ENCODE measurements around the gene DGCR6.
"Not testable (repeated sequence)": the region's sequence is repeated elsewhere in the genome, so short reads cannot be mapped to it uniquely, and the experiment has no call there.

Gene DGCR6

DNA sequence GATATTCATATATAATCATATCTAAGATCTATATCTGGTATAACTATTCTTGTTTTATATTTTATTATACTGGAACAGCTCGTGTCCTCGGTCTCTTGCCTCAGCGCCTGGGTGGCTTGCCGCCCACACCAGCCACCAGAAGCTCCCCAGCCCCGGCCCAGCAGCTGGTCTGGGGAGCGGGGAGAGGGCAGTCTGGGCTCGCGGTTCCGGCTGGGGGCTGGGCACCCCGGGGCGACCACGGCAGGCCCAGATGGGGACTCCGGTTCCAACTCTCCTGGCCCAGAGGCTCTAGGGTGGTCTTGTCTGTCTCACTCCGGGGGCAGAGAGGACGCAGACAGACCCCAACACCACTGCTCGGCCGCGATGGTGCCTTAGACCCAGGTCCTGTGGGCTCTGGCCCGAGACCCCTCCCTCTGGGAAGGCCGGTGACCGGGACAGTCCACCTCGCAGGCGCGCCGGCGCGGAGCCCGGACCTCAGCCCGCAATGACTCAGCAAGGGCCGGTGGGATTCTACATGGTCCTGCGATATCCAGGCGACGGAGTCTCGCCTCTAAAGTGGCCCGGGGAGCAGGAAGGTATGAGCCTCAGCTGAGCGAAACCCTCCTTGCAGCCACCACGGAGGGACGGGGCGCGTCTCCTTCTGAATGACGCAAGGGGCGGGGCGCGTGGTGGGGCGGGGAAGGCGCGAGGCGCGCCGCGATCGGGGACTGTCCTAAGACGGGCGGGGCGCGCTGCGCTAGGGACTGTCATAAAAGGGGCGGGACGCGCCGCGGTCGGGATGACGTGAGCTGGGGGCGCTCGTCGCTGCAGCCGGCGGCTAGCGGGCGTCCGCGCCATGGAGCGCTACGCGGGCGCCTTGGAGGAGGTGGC is at the start of gene DGCR6:
DGCR6 (plus strand) TSS at position 781 of the 870 bp plus-strand sequence; CDS start at position 836, 55 bp downstream.
- DNase-seq (ENCODE audit: low read depth) = no peak

DNA sequence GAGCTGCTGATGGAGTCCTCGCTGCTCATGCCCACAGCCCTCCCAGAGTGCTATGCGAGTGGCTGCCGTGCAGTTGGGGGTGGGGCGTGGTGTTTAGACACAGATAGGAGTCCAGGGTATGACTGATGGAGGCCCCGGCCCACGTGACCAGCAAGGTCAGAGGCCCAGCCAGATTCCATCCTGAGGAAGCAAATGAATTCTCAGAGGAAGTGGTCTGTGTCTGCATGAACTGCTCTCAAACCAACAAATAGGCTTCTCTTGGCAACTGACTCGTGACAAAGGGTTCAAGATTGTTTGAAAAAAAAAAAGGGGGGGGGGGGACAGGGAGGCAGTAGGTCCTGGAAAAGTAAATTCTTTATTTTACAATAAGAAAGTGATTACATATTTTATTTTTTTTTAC is 46.8 kb upstream of the DGCR6 start:
- DNase-seq (ENCODE audit: low read depth) = peak; percentile 60

DNA sequence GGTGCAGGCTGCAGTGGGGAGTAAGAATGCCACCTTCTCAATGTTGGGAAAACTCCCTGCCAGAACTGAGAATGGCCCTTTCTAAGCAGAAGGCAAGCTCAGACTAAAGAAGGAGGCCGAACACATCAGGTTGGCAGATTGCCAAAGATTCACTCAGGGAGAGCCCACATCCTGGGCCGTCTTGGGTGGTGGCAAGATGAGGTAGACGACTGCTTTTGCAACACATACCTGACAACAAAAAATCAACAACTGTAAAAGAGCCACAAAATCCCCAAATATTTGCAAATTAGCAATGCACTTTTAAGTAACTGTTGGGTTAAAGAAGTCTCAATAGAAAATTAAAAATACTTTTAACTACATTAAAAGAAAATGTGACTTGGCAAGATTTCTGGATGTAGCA is 24.9 kb upstream of the DGCR6 start:
- DNase-seq (ENCODE audit: low read depth) = not testable (repeated sequence)

DNA sequence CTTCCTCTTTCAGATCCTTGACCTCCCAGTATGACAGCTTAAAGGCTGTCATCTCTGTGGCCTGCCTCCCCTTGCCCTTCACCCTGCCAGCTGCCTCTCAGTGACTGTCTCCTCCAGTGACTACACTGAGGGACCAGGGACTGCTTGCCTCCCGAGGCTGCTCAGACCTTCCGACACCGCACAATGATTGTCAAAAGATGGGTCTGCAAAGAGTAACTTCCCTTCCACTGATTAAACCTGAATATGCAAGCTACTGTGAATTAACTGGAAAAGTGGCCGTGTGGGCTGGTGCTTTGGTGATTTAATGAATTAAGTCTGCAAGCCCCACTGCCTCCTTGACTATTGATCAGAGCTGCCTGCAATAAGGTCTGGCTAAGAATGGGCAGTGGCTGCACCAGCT is 21.7 kb upstream of the DGCR6 start:
- not testable (repeated sequence) for DNase-seq (ENCODE audit: low read depth)

DNA sequence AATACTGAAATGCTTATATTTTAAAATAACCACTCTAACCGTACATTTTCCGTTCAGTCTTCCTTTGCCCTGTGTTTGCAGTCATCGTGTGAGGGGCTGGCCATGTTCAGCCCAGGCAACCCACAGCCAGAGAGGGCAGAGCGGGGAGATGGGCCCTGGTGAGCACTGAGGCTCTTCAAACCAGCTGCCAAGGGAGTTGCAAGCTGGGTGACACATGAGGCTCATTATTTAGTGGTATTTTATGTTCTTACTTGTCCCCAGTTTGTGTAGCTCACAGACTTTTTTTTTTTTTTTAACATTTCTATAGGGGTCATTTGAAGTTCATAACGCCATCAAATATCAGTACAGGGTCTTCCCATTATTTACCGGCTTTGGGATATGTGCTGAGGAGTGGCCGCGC is 18.0 kb upstream of the DGCR6 start:
- DNase-seq (ENCODE audit: low read depth) = no peak

DNA sequence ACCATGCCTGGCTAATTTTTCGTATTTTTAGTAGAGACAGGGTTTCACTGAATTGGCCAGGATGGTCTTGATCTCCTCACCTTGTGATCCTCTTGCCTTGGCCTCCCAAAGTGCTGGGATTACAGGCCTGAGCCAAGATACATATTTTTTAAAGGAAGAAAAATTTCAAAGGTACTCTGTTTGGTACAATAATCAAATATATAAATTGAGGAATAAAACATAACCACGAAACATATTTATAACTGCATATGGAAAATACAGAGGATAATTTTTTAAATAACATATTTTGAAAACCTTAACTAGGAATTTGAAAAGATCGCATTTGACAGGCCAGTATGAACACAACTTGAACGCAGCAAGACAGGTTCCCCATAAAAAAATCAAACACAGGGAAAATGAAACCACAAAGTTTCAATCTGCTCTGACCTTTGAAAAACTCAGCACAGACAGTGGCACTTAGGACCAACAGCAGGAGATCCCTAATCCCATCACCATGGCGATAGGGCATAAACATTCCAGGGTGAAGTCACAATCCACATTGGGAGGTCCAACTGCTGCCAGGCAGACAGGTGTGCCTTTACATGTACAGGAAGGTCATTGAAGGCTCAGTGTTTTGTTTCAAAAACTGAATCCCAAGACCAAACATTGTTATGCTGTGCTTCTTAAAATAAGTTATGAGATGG is 15.5 kb upstream of the DGCR6 start:
- DNase-seq (ENCODE audit: low read depth) = not testable (repeated sequence)

DNA sequence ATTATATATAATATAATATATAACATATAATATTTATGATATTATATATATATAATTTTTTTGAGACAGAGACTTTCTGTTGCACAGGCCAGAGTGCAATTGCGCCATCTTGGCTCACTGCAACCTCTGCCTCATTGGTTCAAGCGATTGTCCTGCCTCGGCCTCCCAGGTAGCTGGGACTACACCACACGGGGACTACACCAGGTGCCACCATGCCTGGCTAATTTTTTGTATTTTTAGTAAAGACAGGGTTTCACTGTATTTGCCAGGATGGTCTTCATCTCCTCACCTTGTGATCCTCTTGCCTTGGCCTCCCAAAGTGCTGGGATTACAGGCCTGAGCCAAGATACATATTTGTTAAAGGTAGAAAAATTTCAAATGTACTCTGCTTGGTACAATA is 12.3 kb upstream of the DGCR6 start:
- not testable (repeated sequence) for DNase-seq (ENCODE audit: low read depth)

DNA sequence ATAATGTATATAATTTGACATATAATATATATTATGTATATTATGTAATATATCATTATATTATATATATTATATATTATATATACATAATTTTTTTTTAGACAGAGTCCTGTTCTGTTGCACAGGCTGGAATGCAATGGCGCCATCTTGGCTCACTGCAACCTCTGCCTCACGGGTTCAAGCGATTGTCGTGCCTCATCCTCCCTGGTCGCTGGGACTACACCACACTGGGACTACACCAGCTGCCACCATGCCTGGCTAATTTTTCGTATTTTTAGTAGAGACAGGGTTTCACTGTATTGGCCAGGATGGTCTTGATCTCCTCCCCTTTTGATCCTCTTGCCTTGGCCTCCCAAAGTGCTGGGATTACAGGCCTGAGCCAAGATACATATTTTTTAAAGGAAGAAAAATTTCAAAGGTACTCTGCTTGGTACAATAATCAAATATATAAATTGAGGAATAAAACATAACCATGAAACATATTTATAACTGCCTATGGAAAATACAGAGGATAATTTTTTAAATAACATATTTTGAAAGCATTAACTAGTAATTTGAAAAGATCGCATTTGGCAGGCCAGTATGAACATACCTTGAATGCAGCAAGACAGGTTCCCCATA is 10.0 kb upstream of the DGCR6 start:
- DNase-seq (ENCODE audit: low read depth) = not testable (repeated sequence)

DNA sequence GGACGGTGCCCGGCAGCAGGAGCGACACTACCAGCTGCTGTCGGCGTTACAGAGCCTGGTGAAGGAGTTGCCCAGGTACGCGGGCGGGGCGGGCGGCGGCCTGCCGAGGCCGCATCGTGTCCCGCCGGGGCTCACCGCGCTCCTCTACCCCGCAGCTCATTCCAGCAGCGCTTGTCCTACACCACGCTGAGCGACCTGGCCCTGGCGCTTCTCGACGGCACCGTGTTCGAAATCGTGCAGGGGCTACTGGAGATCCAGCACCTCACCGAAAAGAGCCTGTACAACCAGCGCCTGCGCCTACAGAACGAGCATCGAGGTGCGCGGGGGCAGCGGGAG is 258 bp downstream of the DGCR6 start:
- not testable (repeated sequence) for DNase-seq (ENCODE audit: low read depth)

DNA sequence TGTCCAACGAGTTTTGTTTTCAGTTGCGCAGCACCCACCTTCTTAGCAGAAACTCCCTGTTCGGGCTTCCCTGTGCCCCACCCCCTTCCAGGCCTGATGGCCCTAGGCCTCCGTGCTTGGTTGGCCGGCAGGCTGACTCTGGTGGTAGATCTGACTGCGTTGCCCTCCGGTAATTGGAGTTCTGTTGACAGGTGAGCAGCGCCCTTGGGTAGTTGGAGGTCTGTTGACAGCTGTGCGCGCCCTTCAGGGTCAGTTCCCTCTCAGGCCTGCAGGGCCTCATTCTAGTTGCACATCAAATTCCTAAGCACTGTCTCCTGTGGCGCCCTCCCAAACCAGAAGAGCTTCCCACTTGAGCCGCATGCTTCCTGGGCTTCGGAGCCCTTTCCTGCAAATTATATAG is 776 bp downstream of the DGCR6 start:
- DNase-seq (ENCODE audit: low read depth) = no peak

DNA sequence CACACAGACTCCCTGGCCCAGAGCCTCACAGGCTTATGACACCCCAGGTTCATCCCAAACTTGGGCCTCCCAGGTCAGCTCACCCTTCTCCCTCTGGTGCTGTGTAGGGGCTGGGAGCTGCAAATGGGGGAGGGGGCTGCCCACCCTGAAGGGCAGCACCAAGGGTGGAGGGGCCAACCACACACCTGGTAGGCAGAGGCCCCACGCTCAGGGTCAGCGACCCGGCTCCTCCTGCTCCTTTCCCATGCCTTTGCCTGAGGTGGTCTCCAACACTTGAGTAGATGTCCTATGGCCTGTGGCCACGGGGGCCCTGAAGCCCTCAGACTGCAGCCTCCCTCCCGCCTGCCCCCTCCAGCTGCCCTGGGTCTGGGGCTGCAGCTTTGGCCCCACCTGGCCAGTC is 3.4 kb downstream of the DGCR6 start:
- DNase-seq (ENCODE audit: low read depth) = no peak

DNA sequence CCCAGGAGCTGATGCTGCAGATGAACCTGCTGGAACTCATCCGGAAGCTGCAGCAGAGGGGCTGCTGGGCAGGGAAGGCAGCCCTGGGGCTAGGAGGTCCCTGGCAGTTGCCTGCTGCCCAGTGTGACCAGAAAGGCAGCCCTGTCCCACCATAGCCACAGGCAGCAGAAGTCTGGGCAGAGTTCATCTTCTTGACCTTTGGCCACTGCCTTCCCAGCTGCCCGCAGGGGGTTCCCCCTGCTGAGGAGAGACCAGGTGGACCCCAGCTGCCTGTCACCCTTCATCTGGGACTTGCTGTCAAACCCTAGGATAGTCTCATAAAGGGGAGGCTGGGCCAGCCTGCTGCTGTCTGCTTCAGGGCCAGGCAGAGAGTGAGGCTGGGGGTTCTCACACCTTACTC is 5.4 kb downstream of the DGCR6 start:
- not testable (repeated sequence) for DNase-seq (ENCODE audit: low read depth)

DNA sequence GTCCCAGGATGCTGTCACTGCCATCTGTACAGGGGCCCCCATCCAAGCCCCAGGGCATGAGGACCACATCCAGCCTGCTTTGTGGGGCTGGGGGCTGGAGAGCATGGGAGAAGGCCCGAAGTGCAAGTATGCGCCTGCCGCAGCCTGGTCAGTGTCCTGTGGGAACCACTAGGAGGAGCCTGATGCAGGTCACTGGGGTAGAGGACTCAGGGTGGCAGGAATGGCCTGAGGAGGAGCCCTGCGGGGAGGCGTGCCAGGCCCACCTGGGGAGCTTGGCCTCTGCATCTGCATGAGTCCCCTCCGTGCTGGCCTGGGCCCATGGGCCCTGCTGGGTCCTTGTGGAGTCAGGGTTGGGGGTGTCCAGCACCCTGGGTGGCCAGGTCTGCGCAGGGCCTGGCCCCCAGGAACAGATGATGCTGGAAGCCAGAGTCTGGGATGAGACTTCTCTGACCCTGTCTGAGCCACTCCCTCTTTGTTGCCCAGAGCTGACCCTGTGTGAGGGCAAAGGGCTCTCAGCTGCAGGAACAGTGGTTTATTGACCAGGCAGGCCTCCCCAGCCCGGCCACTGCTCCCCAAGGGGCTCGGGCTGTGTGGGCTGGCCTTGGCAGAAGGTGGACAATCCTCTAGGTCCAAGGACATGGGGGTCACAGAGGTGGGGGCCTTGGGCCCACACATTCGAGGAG is 6.3 kb downstream of the DGCR6 start:
- not testable (repeated sequence) for DNase-seq (ENCODE audit: low read depth)

DNA sequence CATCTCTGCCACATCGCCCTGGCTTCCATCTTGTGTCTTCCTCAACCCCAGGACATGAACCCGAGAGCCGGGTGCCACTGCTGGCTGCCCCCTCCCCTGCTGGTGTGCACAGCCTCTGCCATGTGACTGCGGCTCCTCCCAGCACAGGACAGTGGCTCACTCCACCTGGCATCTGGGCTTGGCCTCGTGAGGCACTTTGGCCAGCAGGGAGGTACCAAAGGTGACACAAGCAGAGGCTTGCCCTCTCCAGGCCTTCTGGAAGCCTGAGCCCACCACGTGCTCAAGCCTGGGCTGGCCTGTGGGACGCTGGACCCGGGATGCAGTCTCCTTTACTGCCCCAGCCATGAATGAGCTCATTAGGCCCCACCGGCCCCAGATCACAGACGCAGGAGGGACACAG is 8.4 kb downstream of the DGCR6 start:
- DNase-seq (ENCODE audit: low read depth) = not testable (repeated sequence)

DNA sequence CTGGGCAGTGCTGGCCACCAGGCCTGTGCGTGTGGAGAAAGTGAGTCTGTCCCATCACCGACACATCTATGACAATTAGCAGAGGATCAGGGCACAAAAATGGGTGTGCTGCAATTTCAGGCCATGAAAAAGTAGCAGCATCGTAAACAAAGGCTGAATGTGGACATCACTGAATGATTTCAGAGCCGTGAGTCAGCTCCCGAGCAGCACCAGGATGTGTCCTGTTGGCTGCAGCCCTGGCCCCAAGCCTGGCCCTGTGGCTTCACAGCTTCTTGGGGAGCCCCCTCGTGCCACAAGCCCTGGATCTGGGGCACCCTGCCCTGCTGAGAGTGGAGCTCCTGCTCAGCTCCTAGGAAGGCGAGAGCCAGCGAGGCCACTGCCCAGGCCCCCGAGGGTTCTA is 9.4 kb downstream of the DGCR6 start:
- not testable (repeated sequence) for DNase-seq (ENCODE audit: low read depth)

DNA sequence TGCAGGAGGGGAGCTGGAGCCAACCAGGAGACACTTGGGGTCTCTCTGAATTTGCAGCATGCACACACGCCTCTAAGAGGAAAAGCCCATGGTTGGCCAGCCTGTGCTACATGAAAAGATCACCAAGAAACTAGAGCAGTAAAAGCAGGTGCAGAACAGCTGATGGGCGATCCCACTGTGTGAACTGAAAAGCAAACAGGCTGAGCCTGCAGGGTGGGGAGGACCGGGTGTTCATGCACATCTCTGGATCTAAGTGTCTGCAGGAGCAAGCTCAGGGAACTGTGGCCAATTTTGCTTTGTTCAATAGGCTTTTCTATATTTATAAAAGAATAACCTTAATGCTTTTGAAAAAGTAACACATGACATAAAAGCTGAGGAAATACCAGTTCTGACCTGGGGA is 11.7 kb downstream of the DGCR6 start:
- not testable (repeated sequence) for DNase-seq (ENCODE audit: low read depth)

DNA sequence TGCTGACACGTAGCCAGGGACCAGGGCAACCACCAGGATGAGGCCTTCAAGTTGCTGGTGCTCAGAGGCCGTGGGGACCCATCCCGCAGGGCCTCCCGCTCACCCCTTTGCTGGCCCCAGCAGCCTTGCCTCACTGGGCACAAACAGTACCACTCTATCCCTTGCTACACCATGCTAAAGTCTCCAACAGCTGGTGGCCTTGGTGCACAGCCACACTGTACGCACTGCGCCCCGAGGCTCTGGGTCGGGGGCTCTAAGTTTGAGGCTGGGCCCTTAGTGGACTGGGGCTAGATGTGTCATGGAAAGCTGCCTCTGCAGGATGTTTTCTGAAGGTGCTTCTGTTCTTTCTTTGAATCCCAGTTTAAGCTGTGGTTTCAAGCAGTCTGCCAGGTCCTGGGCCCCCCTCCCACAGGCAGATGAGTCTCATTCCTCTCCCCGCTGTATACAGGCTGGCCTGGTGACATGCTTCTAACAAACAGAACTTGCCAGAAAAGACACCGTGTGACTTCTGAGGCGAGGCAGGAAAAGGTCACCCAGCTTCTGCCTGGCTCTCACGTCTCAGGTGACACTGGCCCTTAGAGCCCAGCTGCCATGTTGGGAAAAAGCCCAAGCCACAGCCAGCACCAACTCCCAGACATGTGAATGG is 14.3 kb downstream of the DGCR6 start:
- not testable (repeated sequence) for DNase-seq (ENCODE audit: low read depth)

DNA sequence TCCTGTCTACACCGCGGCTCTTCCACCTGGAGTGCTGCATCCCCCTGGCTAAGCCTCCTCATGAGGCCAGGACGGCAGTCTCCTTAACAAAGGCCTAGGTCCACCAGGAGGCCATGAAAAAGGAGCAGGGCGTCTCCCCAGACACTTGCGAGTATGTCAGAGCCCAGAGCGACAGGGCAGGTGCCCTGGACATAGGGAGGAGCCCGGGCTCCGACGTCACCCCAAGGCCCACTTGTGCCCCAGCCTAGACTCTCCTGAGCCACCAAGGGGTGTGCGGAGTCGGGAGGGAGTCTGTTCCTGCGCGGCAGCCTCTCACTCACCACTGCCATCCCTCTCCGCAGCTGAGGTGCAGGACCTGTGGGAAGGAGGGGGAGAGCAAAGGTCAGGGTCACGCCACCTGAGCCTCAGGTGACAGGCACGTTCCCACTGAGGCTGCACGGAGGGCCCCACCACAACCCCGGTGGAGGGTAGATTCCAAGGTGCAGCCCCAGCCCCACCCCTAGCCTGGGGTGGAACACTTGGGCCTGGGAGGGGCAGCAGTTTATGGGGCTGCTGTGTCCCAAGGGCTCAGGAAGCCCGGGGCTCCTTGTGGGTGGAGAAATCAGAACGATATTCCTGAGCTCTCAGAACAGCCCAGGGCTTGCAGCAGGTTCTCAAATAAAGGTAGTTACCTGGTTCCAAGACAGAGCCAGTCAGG is 19.4 kb downstream of the DGCR6 start:
- no peak for DNase-seq (ENCODE audit: low read depth)

DNA sequence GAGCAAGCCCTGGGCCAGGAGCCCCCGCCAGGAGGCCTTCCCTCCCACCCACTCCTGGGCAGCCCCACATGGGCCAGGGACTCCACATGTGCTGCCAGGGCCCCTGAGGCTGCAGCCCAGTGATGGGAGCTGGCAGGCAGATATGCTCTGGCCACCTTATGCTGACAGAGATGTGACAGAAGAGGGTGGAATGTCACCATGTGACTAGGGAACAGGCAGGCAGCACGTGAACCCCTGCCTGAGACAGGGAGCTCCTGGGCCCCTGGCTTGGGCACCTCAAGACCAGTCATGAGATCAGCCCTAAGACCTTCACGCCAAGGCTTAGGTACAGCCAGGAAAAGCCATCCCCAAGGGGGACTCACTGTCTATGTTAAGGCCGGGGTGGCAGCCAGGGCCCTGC is 20.9 kb downstream of the DGCR6 start:
- DNase-seq (ENCODE audit: low read depth) = no peak

DNA sequence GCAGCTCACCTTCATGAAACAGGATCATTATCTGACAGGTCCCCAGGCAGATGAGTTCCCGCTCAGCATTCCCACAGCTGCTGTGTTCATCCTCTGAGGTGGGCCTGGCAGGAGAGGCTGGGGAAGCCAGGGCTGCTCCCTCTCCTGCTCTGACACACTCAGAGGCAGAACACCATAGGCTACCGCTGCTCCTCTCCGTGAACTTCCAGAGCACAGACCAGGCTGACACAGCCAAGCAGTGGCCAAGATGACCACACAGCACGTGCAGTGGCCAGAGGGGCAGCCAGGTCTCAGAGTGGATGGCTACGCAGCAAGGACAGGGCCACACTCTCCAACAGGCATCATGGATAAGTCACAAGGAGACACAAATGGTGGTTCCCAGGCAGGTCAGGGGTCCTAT is 21.5 kb downstream of the DGCR6 start:
- no peak for DNase-seq (ENCODE audit: low read depth)

DNA sequence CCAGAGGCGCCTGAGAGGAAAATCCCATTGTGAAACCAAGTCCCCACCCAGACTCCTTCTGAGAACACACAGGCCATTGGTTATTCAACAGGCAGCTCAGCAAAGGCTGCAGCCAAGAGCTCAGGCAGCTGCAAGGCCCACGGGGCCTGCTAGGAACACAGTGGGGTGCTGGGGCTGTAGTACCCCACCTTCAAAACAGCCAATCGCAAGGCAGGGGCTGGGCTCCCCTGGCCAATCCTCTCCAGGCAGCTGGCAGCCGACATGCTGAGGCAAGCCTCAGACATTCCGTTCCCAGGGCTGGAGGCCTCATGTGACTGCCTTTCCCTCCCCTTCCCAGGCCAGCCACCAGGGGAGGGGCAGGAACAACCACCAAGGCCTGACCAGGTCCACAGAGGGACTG is 23.3 kb downstream of the DGCR6 start:
- no peak for DNase-seq (ENCODE audit: low read depth)

All from amniotic epithelial cell (primary cell).